ENCODE measurements around the gene COL23A1.

Gene COL23A1

GRCh38 chr5:178388386-178389025 is 201.7 kb downstream of the COL23A1 start:
- peak; percentile 71 for DNase-seq

- DNase-seq = no peak
These were observed 202.4 kb downstream of the COL23A1 start for GRCh38 chr5:178387856-178388190.

GRCh38 chr5:178387061-178387855 is 202.9 kb downstream of the COL23A1 start:
- DNase-seq = no peak

- DNase-seq = no peak
These were observed 203.8 kb downstream of the COL23A1 start for GRCh38 chr5:178386336-178386931.

GRCh38 chr5:178385496-178385890 is 204.7 kb downstream of the COL23A1 start:
- peak; percentile 66 for DNase-seq

- no peak for DNase-seq
These were observed 205.2 kb downstream of the COL23A1 start for GRCh38 chr5:178384816-178385495.

GRCh38 chr5:178383919-178384815 is 206.0 kb downstream of the COL23A1 start:
- DNase-seq = no peak

- DNase-seq = no peak
These were observed 206.8 kb downstream of the COL23A1 start for GRCh38 chr5:178383301-178383918.

- no peak for DNase-seq
These were observed 207.4 kb downstream of the COL23A1 start for GRCh38 chr5:178382754-178383164.

GRCh38 chr5:178381921-178382695 is 208.1 kb downstream of the COL23A1 start:
- no peak for DNase-seq

- DNase-seq = no peak
These were observed 209.0 kb downstream of the COL23A1 start for GRCh38 chr5:178381206-178381605.

GRCh38 chr5:178380541-178381074 is 209.6 kb downstream of the COL23A1 start:
- no peak for DNase-seq

GRCh38 chr5:178380086-178380485 is 210.1 kb downstream of the COL23A1 start:
- DNase-seq = no peak

GRCh38 chr5:178378527-178379484 is 211.4 kb downstream of the COL23A1 start:
- DNase-seq = no peak

- DNase-seq = no peak
These were observed 212.5 kb downstream of the COL23A1 start for GRCh38 chr5:178377583-178378270.

- peak; percentile 40 for DNase-seq
These were observed 213.1 kb downstream of the COL23A1 start for GRCh38 chr5:178376921-178377582.

GRCh38 chr5:178375348-178375747 is 214.8 kb downstream of the COL23A1 start:
- no peak for DNase-seq

- no peak for DNase-seq
These were observed 216.5 kb downstream of the COL23A1 start for GRCh38 chr5:178373711-178374110.

Data from fibroblast of skin of abdomen (primary cell).